Ureter (tissue), 1 donor: ENCODE measurements around the gene PSEN1. TPM values are rescaled to one million over a fixed set of nuclear protein-coding genes. Genes with fewer than 3 reads are reported as not detected.

Experiments used
- total RNA-seq: library from RNA; stranded (reverse); gene quantifications from one replicate; pipeline ENCODE4 v1.2.4, GENCODE V29; 2023
- donor health status: DM: yes; HTN: yes; CAD: no.

Gene PSEN1
- total RNA-seq, 1 donor from 2014 or later = 71.1 TPM

Other genes starting within 250 kb of the PSEN1 start
- 2.0 TPM for gene DPF3, start 242.4 kb upstream of the PSEN1 start, total RNA-seq
- 26.0 TPM for gene DCAF4, start 210.0 kb upstream of the PSEN1 start, total RNA-seq
- 16.9 TPM for gene ZFYVE1, start 109.4 kb upstream of the PSEN1 start, total RNA-seq
- 128 TPM for gene RBM25, start 78.0 kb upstream of the PSEN1 start, total RNA-seq
- 6.7 TPM for gene PAPLN, start 101.0 kb downstream of the PSEN1 start, total RNA-seq